K562 (cell line): ENCODE data around the gene C15orf61. TPM values are rescaled to one million over a fixed set of nuclear protein-coding genes. Genes with fewer than 3 reads are reported as not detected.

Experiments
- ATF1 ChIP-seq, 2 experiments: fragments of 450-650 bp in 1 of 2; IDR thresholded peaks; 2 replicates each; pipeline ENCODE4 v1.6.1; 2016; ENCODE audit warnings: missing compliant biosample characterization in 1 of 2, missing genetic modification characterization in 1 of 2
- EGR1 ChIP-seq: fragments of 450-650 bp; conservative IDR thresholded peaks from 2 replicates; pipeline ENCODE4 v1.6.1; 2017; ENCODE audit warnings: mild to moderate bottlenecking
- HSF4 ChIP-seq: fragments of 250-450 bp; sonication (Bioruptor Pico); IDR thresholded peaks from 2 replicates; pipeline ENCODE4 v2.1.2; 2022; ENCODE audit warnings: mild to moderate bottlenecking, moderate library complexity, borderline replicate concordance
- JUNB ChIP-seq: fragments of 450-650 bp; formaldehyde crosslinking; conservative IDR thresholded peaks from 2 replicates; pipeline ENCODE4 v1.4.0; 2020; ENCODE audit warnings: mild to moderate bottlenecking
- KHSRP ChIP-seq: fragments of 450-650 bp; IDR thresholded peaks from 2 replicates; pipeline ENCODE4 v1.6.1; 2017
- KLF10 ChIP-seq: fragments of 250-450 bp; sonication (Bioruptor Pico); IDR thresholded peaks from 2 replicates; pipeline ENCODE4 v1.6.1; 2021; ENCODE audit warnings: matching md5 sums
- MGA ChIP-seq: fragments of 450-650 bp; IDR thresholded peaks from 2 replicates; pipeline ENCODE4 v1.6.1; 2016; ENCODE audit warnings: mild to moderate bottlenecking, moderate library complexity
- SLC30A9 ChIP-seq: fragments of 250-450 bp; sonication (Bioruptor Pico); IDR thresholded peaks from 2 replicates; pipeline ENCODE4 v1.8.0; 2022; ENCODE audit warnings: mild to moderate bottlenecking, moderate library complexity
- SRSF1 ChIP-seq: fragments of 200-400 bp; formaldehyde crosslinking; IDR thresholded peaks from 2 replicates; pipeline ENCODE4 v1.6.1; 2017; ENCODE audit warnings: mild to moderate bottlenecking, low read depth, low read length, moderate library complexity
- USF2 ChIP-seq: sonication (generic); formaldehyde crosslinking; IDR thresholded peaks from 2 replicates; pipeline ENCODE4 v1.5.0; 2020; ENCODE audit warnings: missing genetic modification reagents
- ZBTB43 ChIP-seq: sonication (generic); formaldehyde crosslinking; IDR thresholded peaks from 2 replicates; pipeline ENCODE4 v1.8.0; 2023; ENCODE audit warnings: mild to moderate bottlenecking, missing genetic modification reagents
- ZNF57 ChIP-seq: fragments of 450-650 bp; formaldehyde crosslinking; IDR thresholded peaks from 2 replicates; pipeline ENCODE4 v1.4.0; 2020; ENCODE audit warnings: mild to moderate bottlenecking, moderate library complexity
- ZNF644 ChIP-seq: fragments of 200-800 bp; sonication (Bioruptor generic); IDR thresholded peaks from 2 replicates; pipeline ENCODE4 v1.6.1; 2016; ENCODE audit warnings: low read depth, missing genetic modification characterization, missing compliant biosample characterization
- ZNF717 ChIP-seq: fragments of 250-450 bp; sonication (Bioruptor Pico); IDR thresholded peaks from 2 replicates; pipeline ENCODE4 v1.5.0; 2021
- ZNF766 ChIP-seq: fragments of 200-800 bp; sonication (Bioruptor generic); conservative IDR thresholded peaks from 2 replicates; pipeline ENCODE4 v1.6.1; 2016; ENCODE audit warnings: missing genetic modification characterization, missing compliant biosample characterization
- polyA plus RNA-seq, 8 experiments: library from polyadenylated mRNA; depleted of rRNA in 4 of 8; stranded (reverse) in 5 of 8; unstranded in 3 of 8; fragments of >200 nt; fragmentation: Nextera tagmentation in 2 of 8; fragmentation: Illumina TruSeq in 1 of 8; extraction: Ambion mirVana in 2 of 8; extraction: Trizol in 1 of 8; gene quantifications; 2 replicates each; pipeline versions ENCODE4 v1.2.1 to v1.2.3, GENCODE V29; 2011 to 2014; ENCODE audit warnings: inconsistent platforms in 1 of 8, missing spikeins in 1 of 8
- total RNA-seq, 7 experiments: library from RNA; depleted of rRNA in 6 of 7; stranded (reverse); fragments of >200 nt in 6 of 7; fragmentation: Illumina TruSeq in 2 of 7; extraction: Trizol in 2 of 7; gene quantifications; 2 replicates each; pipeline versions ENCODE4 v1.2.1 to v1.2.3, GENCODE V29; 2011 to 2021; ENCODE audit warnings: low replicate concordance in 1 of 7

Gene C15orf61
- total and polyA plus RNA-seq, 9 of the 15 experiments (the other 6 are each of a cell fraction or from before 2014, with no cell fraction given), result 1.6 to 10.5 (median 4.3) TPM

GRCh38 chr15:67521029-67521782 is at the start of gene C15orf61 (continued):
- TF ChIP-seq MGA (peak; percentile 97), ZBTB43 (no peak), EGR1 (peak; percentile 89), HSF4 (no peak), JUNB (CRISPR knock-in tag) (no peak), KHSRP (no peak), ZNF766 (CRISPR knock-in tag) (peak; percentile 86), ZNF717 (CRISPR knock-in tag) (no peak), SLC30A9 (CRISPR knock-in tag) (no peak), USF2 (peak; percentile 91), ZNF57 (no peak), ATF1 (CRISPR knock-in tag; IDR thresholded peaks at IDR 0.05) (no peak), ATF1 (tag; IDR thresholded peaks at IDR 0.05) (peak; percentile 86), KLF10 (CRISPR knock-in tag) (no peak), ZNF644 (tag) (0 out of 2 replicates have a peak, but pooled peaks have one; percentile 56), SRSF1 (no peak)
